Liver (tissue), 9 donors: ENCODE measurements around the gene SMYD3. TPM values are rescaled to one million over a fixed set of nuclear protein-coding genes. Genes with fewer than 3 reads are reported as not detected.

Experiments used
- DNase-seq: peaks from one replicate; pipeline ENCODE4 v3.0.0-alpha.2; 2017; ENCODE audit warnings: low spot score
- H3K27ac ChIP-seq, 2 donors: one replicate each; pipeline ENCODE4 v1.7.0; 2013; ENCODE audit warnings: inconsistent platforms in 2 of 2, low read length in 2 of 2, control low read depth in 1 of 2, low read depth in 1 of 2, mild to moderate bottlenecking in 1 of 2
- H3K27me3 ChIP-seq, 4 donors: one replicate each; pipeline versions ENCODE4 v1.6.1 to v1.7.0; 2013; ENCODE audit warnings: low read length in 3 of 4, inconsistent platforms in 1 of 4, mild to moderate bottlenecking in 1 of 4, moderate library complexity in 1 of 4; ENCODE audit not compliant: control insufficient read depth in 4 of 4, insufficient read depth in 4 of 4
- H3K36me3 ChIP-seq, 4 donors: one replicate each; pipeline versions ENCODE4 v1.6.1 to v1.7.0; 2013; ENCODE audit warnings: low read length in 3 of 4, mild to moderate bottlenecking in 3 of 4, low read depth in 1 of 4, moderate library complexity in 1 of 4; ENCODE audit not compliant: control insufficient read depth in 4 of 4, insufficient read depth in 3 of 4
- H3K4me1 ChIP-seq, 4 donors: one replicate each; pipeline versions ENCODE4 v1.6.1 to v1.7.0; 2013; ENCODE audit warnings: low read length in 3 of 4, mild to moderate bottlenecking in 3 of 4, moderate library complexity in 1 of 4; ENCODE audit not compliant: control insufficient read depth in 4 of 4, insufficient read depth in 4 of 4
- H3K4me3 ChIP-seq, 3 donors: one replicate each; pipeline versions ENCODE4 v1.6.1 to v1.7.0; 2013; ENCODE audit warnings: low read length in 3 of 3, control low read depth in 1 of 3, low read depth in 1 of 3, mild to moderate bottlenecking in 1 of 3
- H3K9ac ChIP-seq, 2 donors: one replicate each; pipeline ENCODE4 v1.7.0; 2013; ENCODE audit warnings: low read length in 2 of 2, mild to moderate bottlenecking in 2 of 2, moderate library complexity in 2 of 2, control low read depth in 1 of 2, low read depth in 1 of 2
- H3K9me3 ChIP-seq, 4 donors: one replicate each; pipeline versions ENCODE4 v1.6.1 to v1.7.0; 2013; ENCODE audit warnings: low read length in 3 of 4; ENCODE audit not compliant: control insufficient read depth in 4 of 4
- ATF3 ChIP-seq: IDR thresholded peaks from 2 replicates; pipeline ENCODE4 v1.6.1; 2016; ENCODE audit warnings: antibody characterized with exemption
- CTCF ChIP-seq: fragments of 150-350 bp; IDR thresholded peaks from 2 replicates; pipeline ENCODE4 v1.5.1; 2017; ENCODE audit warnings: improper control_type of control experiment, low read depth, low read length; ENCODE audit not compliant: missing input control
- EGR1 ChIP-seq, 2 donors: IDR thresholded peaks; 2 replicates each; pipeline ENCODE4 v1.6.1; 2016 to 2018; ENCODE audit warnings: antibody characterized with exemption in 2 of 2, low read depth in 2 of 2
- FOXA1 ChIP-seq: IDR thresholded peaks from 2 replicates; pipeline ENCODE4 v1.6.1; 2016; ENCODE audit warnings: antibody characterized with exemption
- FOXA2 ChIP-seq: IDR thresholded peaks from 2 replicates; pipeline ENCODE4 v1.6.1; 2016; ENCODE audit warnings: antibody characterized with exemption
- GABPA ChIP-seq, 2 donors: IDR thresholded peaks in 1 of 2; conservative IDR thresholded peaks in 1 of 2; 2 replicates each; pipeline ENCODE4 v1.6.1; 2016; ENCODE audit warnings: antibody characterized with exemption in 2 of 2, mild to moderate bottlenecking in 1 of 2, moderate library complexity in 1 of 2
- HNF4A ChIP-seq, 2 donors: conservative IDR thresholded peaks; 2 replicates each; pipeline ENCODE4 v1.6.1; 2016; ENCODE audit warnings: antibody characterized with exemption in 2 of 2, mild to moderate bottlenecking in 2 of 2
- HNF4G ChIP-seq: IDR thresholded peaks from 2 replicates; pipeline ENCODE4 v1.6.1; 2016; ENCODE audit warnings: antibody characterized with exemption
- JUND ChIP-seq, 2 donors: IDR thresholded peaks; 2 replicates each; pipeline ENCODE4 v1.6.1; 2016; ENCODE audit warnings: antibody characterized with exemption in 2 of 2
- MAX ChIP-seq: IDR thresholded peaks from 2 replicates; pipeline ENCODE4 v1.6.1; 2016; ENCODE audit warnings: antibody characterized with exemption
- NR2F2 ChIP-seq: IDR thresholded peaks from 2 replicates; pipeline ENCODE4 v1.6.1; 2016; ENCODE audit warnings: antibody characterized with exemption
- RAD21 ChIP-seq, 2 donors: IDR thresholded peaks; 2 replicates each; pipeline ENCODE4 v1.6.1; 2016; ENCODE audit warnings: antibody characterized with exemption in 2 of 2, mild to moderate bottlenecking in 2 of 2
- REST ChIP-seq: IDR thresholded peaks from 2 replicates; pipeline ENCODE4 v1.6.1; 2016; ENCODE audit warnings: antibody characterized with exemption, mild to moderate bottlenecking
- RXRA ChIP-seq, 2 donors: IDR thresholded peaks; 2 replicates each; pipeline ENCODE4 v1.6.1; 2017 to 2018; ENCODE audit warnings: antibody characterized with exemption in 2 of 2, mild to moderate bottlenecking in 1 of 2
- SP1 ChIP-seq: IDR thresholded peaks from 2 replicates; pipeline ENCODE4 v1.6.1; 2018; ENCODE audit warnings: antibody characterized with exemption, mild to moderate bottlenecking
- TAF1 ChIP-seq: conservative IDR thresholded peaks from 2 replicates; pipeline ENCODE4 v1.6.1; 2016; ENCODE audit warnings: antibody characterized with exemption, mild to moderate bottlenecking
- YY1 ChIP-seq: IDR thresholded peaks from 2 replicates; pipeline ENCODE4 v1.6.1; 2016; ENCODE audit warnings: antibody characterized with exemption, mild to moderate bottlenecking
- ZBTB33 ChIP-seq: IDR thresholded peaks from 2 replicates; pipeline ENCODE4 v1.6.1; 2016; ENCODE audit warnings: antibody characterized with exemption
- WGBS: extraction: QIAGEN DNeasy Blood & Tissue Kit; methylation state at CpG from one replicate; pipeline ENCODE4 v1.1.7; 2013; 5-methylcytosine and 5-hydroxymethylcytosine counted together
- polyA plus RNA-seq, 2 donors: library from polyadenylated mRNA; stranded (reverse) in 1 of 2; unstranded in 1 of 2; fragments of 200-250 nt in 1 of 2; fragments of >200 nt in 1 of 2; fragmentation: Nextera tagmentation in 1 of 2; extraction: Ambion mirVana in 1 of 2; gene quantifications; one replicate each; pipeline versions ENCODE4 v1.2.1 to v1.2.3, GENCODE V29; 2013 to 2015
- total RNA-seq, 2 donors: library from RNA; depleted of rRNA; stranded (reverse); fragments of >200 nt; gene quantifications; one replicate each; pipeline ENCODE4 v1.2.3, GENCODE V29; 2014
- donor health status: healthy.
- donor health status: healthy.
- donor health status: healthy.
- donor health status: healthy.
- donor health status: healthy.

The SMYD3 gene
- total and polyA plus RNA-seq, 4 donors = 3.1 to 9.1 (median 8.0) TPM

GRCh38 chr1:245931450-245931849 lies 575.6 kb downstream of the SMYD3 start:
- H3K4me1 ChIP-seq = peaks cover 0 to 3% (median 0%) of the 10 kb centered on the region in 4 donors
- H3K4me3 ChIP-seq = no peak overlapping the region
- 96% methylated on average over 3 of the region's 3 CpGs for WGBS
- no peak overlapping the region for H3K27ac ChIP-seq
- H3K9ac ChIP-seq = no peak overlapping the region
- H3K36me3 ChIP-seq = no peaks in the 10 kb centered on the region
- no peak for DNase-seq
- no peaks in the 10 kb centered on the region for H3K9me3 ChIP-seq
- H3K27me3 ChIP-seq = no peaks in the 10 kb centered on the region
- TF ChIP-seq TAF1 = no peak
- TF ChIP-seq FOXA2 = no peak
- no peak for TF ChIP-seq GABPA (IDR thresholded peaks at IDR 0.05 in 1 of 2, conservative IDR thresholded peaks at IDR 0.05 in 1 of 2)
- no peak for TF ChIP-seq FOXA1
- no peak for TF ChIP-seq HNF4G
- no peak for TF ChIP-seq EGR1 (IDR thresholded peaks at IDR 0.05; ENCODE audit: low read depth in 2 of 2)
- TF ChIP-seq SP1 = no peak
- TF ChIP-seq REST = no peak

GRCh38 chr1:245929224-245929623 lies 577.9 kb downstream of the SMYD3 start:
- Histone ChIP-seq H3K9ac (no peak overlapping the region), H3K27me3 (no peaks in the 10 kb centered on the region), H3K36me3 (no peaks in the 10 kb centered on the region), H3K4me1 (peaks cover 0 to 3% (median 0%) of the 10 kb centered on the region in 4 donors), H3K4me3 (no peak overlapping the region), H3K27ac (no peak overlapping the region), H3K9me3 (no peaks in the 10 kb centered on the region)
- no peak for DNase-seq
- TF ChIP-seq FOXA1 = no peak
- 98% methylated on average over 7 of the region's 7 CpGs for WGBS

GRCh38 chr1:245926888-245927287 lies 580.2 kb downstream of the SMYD3 start:
- Histone ChIP-seq H3K9ac (no peak overlapping the region), H3K9me3 (no peaks in the 10 kb centered on the region), H3K4me3 (no peak overlapping the region), H3K4me1 (no peaks in the 10 kb centered on the region), H3K27ac (no peak overlapping the region), H3K27me3 (no peaks in the 10 kb centered on the region), H3K36me3 (no peaks in the 10 kb centered on the region)
- no peak for DNase-seq
- WGBS = 91% methylated on average over 3 of the region's 3 CpGs
- TF ChIP-seq RXRA (IDR thresholded peaks at IDR 0.05) (no peak), HNF4A (conservative IDR thresholded peaks at IDR 0.05) (no peak), HNF4G (no peak), NR2F2 (no peak), JUND (IDR thresholded peaks at IDR 0.05) (no peak), CTCF (no peak), GABPA (IDR thresholded peaks at IDR 0.05 in 1 of 2, conservative IDR thresholded peaks at IDR 0.05 in 1 of 2) (no peak), RAD21 (IDR thresholded peaks at IDR 0.05) (no peak), MAX (no peak), YY1 (no peak), ZBTB33 (no peak), ATF3 (no peak), FOXA2 (no peak), SP1 (no peak), EGR1 (IDR thresholded peaks at IDR 0.05; ENCODE audit: low read depth in 2 of 2) (no peak), FOXA1 (no peak), TAF1 (no peak)
